Lower lobe of right lung (tissue), 2 donors: Measurements from ENCODE around the gene NPPB. TPM values are rescaled to one million over a fixed set of nuclear protein-coding genes. Genes with fewer than 3 reads are reported as not detected.

ENCODE experiments used
- ATAC-seq, 2 donors: fragments of 200-7000 bp; cut with Tn5 transposase; one replicate each; pipeline ENCODE4 v1.9.1; 2020 to 2022; ENCODE audit warnings: mild to moderate bottlenecking in 2 of 2, moderate library complexity in 2 of 2
- DNase-seq: peaks from one replicate; pipeline ENCODE4 v3.0.0-alpha.2; 2020
- H3K27ac ChIP-seq: fragments of 200-600 bp; one replicate; pipeline ENCODE4 v1.8.0; 2022
- H3K27me3 ChIP-seq: fragments of 200-600 bp; one replicate; pipeline ENCODE4 v1.8.0; 2022; ENCODE audit warnings: low read depth
- H3K36me3 ChIP-seq: fragments of 200-600 bp; one replicate; pipeline ENCODE4 v1.8.0; 2022; ENCODE audit warnings: mild to moderate bottlenecking
- H3K4me1 ChIP-seq: fragments of 200-600 bp; one replicate; pipeline ENCODE4 v1.8.0; 2022
- H3K4me3 ChIP-seq: fragments of 200-600 bp; one replicate; pipeline ENCODE4 v1.8.0; 2022; ENCODE audit warnings: mild to moderate bottlenecking
- H3K9me3 ChIP-seq: fragments of 200-600 bp; one replicate; pipeline ENCODE4 v1.8.0; 2022
- CTCF ChIP-seq: fragments of 200-600 bp; IDR thresholded peaks from one replicate; pipeline ENCODE4 v1.8.0; 2022; ENCODE audit warnings: antibody characterized with exemption, mild to moderate bottlenecking
- intact Hi-C: fragments of 100-400 bp; cut with DNase I; formaldehyde crosslinking; loops from one replicate; pipeline ENCODE4 v1.11.0; 2022
- total RNA-seq: library from RNA; stranded (reverse); fragmentation: NEBNext Ultra II Directional; extraction: Animal tissue kit (Norgen Biotek cat#: 25700); gene quantifications from one replicate; pipeline ENCODE4 v1.2.1, GENCODE V29; 2021
- donor health status: DM: no; HTN: yes; CAD: no; lungs with severe emphysema.

NPPB gene
- total RNA-seq, 1 donor from 2014 or later, result not detected

GRCh38 chr1:11838349-11839272 lies 20.1 kb downstream of the NPPB start:
- DNase-seq (peak; percentile 84), ATAC-seq (peak; percentile 81 to 86)
- Histone ChIP-seq H3K4me3 (no peak overlapping the region), H3K4me1 (peaks cover 12% of the 10 kb centered on the region), H3K9me3 (no peaks in the 10 kb centered on the region), H3K27ac (no peak overlapping the region), H3K27me3 (no peaks in the 10 kb centered on the region), H3K36me3 (peaks cover 99% of the 10 kb centered on the region)
- intact Hi-C loops, result no loop called here
- TF ChIP-seq CTCF, result peak; percentile 98

GRCh38 chr1:11837767-11838348 lies 20.9 kb downstream of the NPPB start:
- ATAC-seq, result peak in 1 of 2 donors; percentile 4
- peaks cover 100% of the 10 kb centered on the region for H3K36me3 ChIP-seq
- DNase-seq, result no peak

GRCh38 chr1:11836955-11837766 lies 21.6 kb downstream of the NPPB start:
- H3K4me3 ChIP-seq, result no peak overlapping the region
- no peaks in the 10 kb centered on the region for H3K9me3 ChIP-seq
- peaks cover 1% of the 10 kb centered on the region for H3K4me1 ChIP-seq
- ATAC-seq, result no peak
- intact Hi-C loops, result no loop called here
- no peaks in the 10 kb centered on the region for H3K27me3 ChIP-seq
- peaks cover 100% of the 10 kb centered on the region for H3K36me3 ChIP-seq
- no peak overlapping the region for H3K27ac ChIP-seq
- no peak for DNase-seq
- no peak for TF ChIP-seq CTCF

More at GRCh38 chr1:11837767-11838348, 20.9 kb downstream of the NPPB start:
- H3K27ac ChIP-seq, result no peak overlapping the region
- H3K27me3 ChIP-seq, result no peaks in the 10 kb centered on the region
- no peak for TF ChIP-seq CTCF
- H3K9me3 ChIP-seq, result no peaks in the 10 kb centered on the region
- H3K4me3 ChIP-seq, result no peak overlapping the region
- intact Hi-C loops, result no loop called here
- H3K4me1 ChIP-seq, result peaks cover 8% of the 10 kb centered on the region

GRCh38 chr1:11835441-11836225 lies 23.1 kb downstream of the NPPB start:
- intact Hi-C loops, result no loop called here
- Histone ChIP-seq H3K4me3 (no peak overlapping the region), H3K27me3 (no peaks in the 10 kb centered on the region), H3K4me1 (no peaks in the 10 kb centered on the region), H3K27ac (no peak overlapping the region), H3K36me3 (peaks cover 99% of the 10 kb centered on the region), H3K9me3 (no peaks in the 10 kb centered on the region)
- no peak for TF ChIP-seq CTCF
- ATAC-seq (no peak), DNase-seq (no peak)

- intact Hi-C loops, result no loop called here
- no peak for ATAC-seq
- no peaks in the 10 kb centered on the region for H3K27me3 ChIP-seq
- H3K4me1 ChIP-seq, result no peaks in the 10 kb centered on the region
- DNase-seq, result no peak
- H3K4me3 ChIP-seq, result no peak overlapping the region
- no peak for TF ChIP-seq CTCF
- H3K36me3 ChIP-seq, result peaks cover 97% of the 10 kb centered on the region
- no peak overlapping the region for H3K27ac ChIP-seq
- H3K9me3 ChIP-seq, result no peaks in the 10 kb centered on the region
Observed at GRCh38 chr1:11833900-11834299, 24.8 kb downstream of the NPPB start.
